Smooth muscle cell (in vitro differentiated cells): Measurements from ENCODE around the gene CAPN12. TPM values are rescaled to one million over a fixed set of nuclear protein-coding genes. Genes with fewer than 3 reads are reported as not detected.

Experiments
- DNase-seq: peaks from one replicate; lab custom pipeline; 2025; ENCODE audit not compliant: unreplicated experiment; lab: John Stamatoyannopoulos, UW
- H2AFZ ChIP-seq: fragments of 200-600 bp; sonication (generic); 2 replicates; pipeline ENCODE4 v1.6.0; 2016; ENCODE audit warnings: antibody characterized with exemption, low read depth, mild to moderate bottlenecking
- H3F3A ChIP-seq: fragments of 200-600 bp; sonication (generic); 2 replicates; pipeline ENCODE4 v1.6.0; 2017; ENCODE audit warnings: antibody characterized with exemption, low read depth
- H3K27ac ChIP-seq: fragments of 200-600 bp; sonication (generic); 2 replicates; pipeline ENCODE4 v1.5.1; 2016; ENCODE audit warnings: low read depth, mild to moderate bottlenecking
- H3K27me3 ChIP-seq: fragments of 200-600 bp; sonication (generic); 2 replicates; pipeline ENCODE4 v1.6.1; 2016; ENCODE audit warnings: low read depth, mild to moderate bottlenecking
- H3K36me3 ChIP-seq: fragments of 200-600 bp; sonication (generic); 2 replicates; pipeline ENCODE4 v1.5.1; 2016; ENCODE audit warnings: low read depth
- H3K4me1 ChIP-seq: fragments of 200-600 bp; sonication (generic); 2 replicates; pipeline ENCODE4 v1.5.1; 2016; ENCODE audit warnings: low read depth
- H3K4me2 ChIP-seq: fragments of 200-600 bp; sonication (generic); 2 replicates; pipeline ENCODE4 v1.6.0; 2016; ENCODE audit warnings: mild to moderate bottlenecking
- H3K4me3 ChIP-seq: fragments of 200-600 bp; sonication (generic); 2 replicates; pipeline ENCODE4 v1.5.1; 2016; ENCODE audit warnings: mild to moderate bottlenecking
- H3K79me2 ChIP-seq: fragments of 200-600 bp; sonication (generic); 2 replicates; pipeline ENCODE4 v1.6.0; 2016; ENCODE audit warnings: low read depth, mild to moderate bottlenecking
- H3K9ac ChIP-seq: fragments of 200-600 bp; sonication (generic); 2 replicates; pipeline ENCODE4 v1.6.0; 2016; ENCODE audit warnings: low read depth
- H3K9me3 ChIP-seq: fragments of 200-600 bp; sonication (generic); replicated peaks from 2 replicates; pipeline ENCODE4 v1.5.1; 2016; ENCODE audit warnings: low read depth
- H4K20me1 ChIP-seq: fragments of 200-600 bp; sonication (generic); 2 replicates; pipeline ENCODE4 v1.6.0; 2016; ENCODE audit warnings: low read depth
- CTCF ChIP-seq: fragments of 200-600 bp; sonication (generic); IDR thresholded peaks from 2 replicates; pipeline ENCODE4 v1.5.1; 2017; ENCODE audit warnings: borderline replicate concordance, mild to moderate bottlenecking, antibody characterized with exemption; ENCODE audit not compliant: insufficient read depth, poor library complexity, severe bottlenecking
- WGBS: methylation state at CpG from one replicate; pipeline ENCODE4 v1.1.7; 2016; ENCODE audit warnings: low lambda C conversion rate; 5-methylcytosine and 5-hydroxymethylcytosine counted together
- polyA plus RNA-seq: library from polyadenylated mRNA; unstranded; fragments of >200 nt; fragmentation: Nextera tagmentation; extraction: Ambion mirVana; gene quantifications from 2 replicates; pipeline ENCODE4 v1.2.1, GENCODE V29; 2016
- total RNA-seq: library from RNA; depleted of rRNA; stranded (reverse); fragments of >200 nt; gene quantifications from 2 replicates; pipeline ENCODE4 v1.2.3, GENCODE V29; 2014

CAPN12 gene
- total and polyA plus RNA-seq, 2 experiments from 2014 or later, result 1.4 to 5.5 TPM

- no peaks in the 10 kb centered on the region for H3K4me1 ChIP-seq
- no peak for TF ChIP-seq CTCF
- H3K9ac ChIP-seq, result no peak overlapping the region
- H3K79me2 ChIP-seq, result no peaks in the 10 kb centered on the region
- H3K36me3 ChIP-seq, result no peaks in the 10 kb centered on the region
- no peak for DNase-seq
- H3F3A ChIP-seq, result no peaks in the 10 kb centered on the region
- H3K4me2 ChIP-seq, result no peak overlapping the region
- H3K9me3 ChIP-seq, result no peaks in the 10 kb centered on the region
- H3K27ac ChIP-seq, result no peak overlapping the region
- no peak overlapping the region for H3K4me3 ChIP-seq
- H2AFZ ChIP-seq, result no peak overlapping the region
- no peaks in the 10 kb centered on the region for H4K20me1 ChIP-seq
- H3K27me3 ChIP-seq, result no peaks in the 10 kb centered on the region
- WGBS, result 95% methylated on average over 15 of the region's 15 CpGs
Measured at GRCh38 chr19:38741670-38742069, 2.6 kb downstream of the CAPN12 start.

DNA sequence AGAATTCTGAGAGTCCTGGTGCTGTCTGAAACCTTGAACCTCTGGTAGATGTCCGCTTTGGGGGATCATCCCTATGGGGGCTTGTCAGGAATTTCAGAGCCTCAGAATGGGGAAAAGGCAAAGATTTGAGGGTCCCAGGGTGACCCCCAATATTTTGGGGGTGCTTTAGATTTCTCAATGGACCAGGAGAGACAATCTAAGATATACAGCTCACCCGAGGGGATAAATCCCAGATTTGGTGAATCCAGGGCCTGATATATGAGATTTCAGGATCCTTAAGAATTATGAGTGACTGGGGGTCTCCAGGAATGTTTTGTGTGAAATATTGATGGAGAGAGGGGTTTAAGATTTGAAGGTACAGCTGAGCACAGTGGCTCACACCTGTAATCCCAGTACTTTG is 3.3 kb downstream of the CAPN12 start:
- Histone ChIP-seq H3K9ac (no peak overlapping the region), H3K79me2 (no peaks in the 10 kb centered on the region), H3K4me1 (no peaks in the 10 kb centered on the region), H3K27me3 (no peaks in the 10 kb centered on the region), H3F3A (no peaks in the 10 kb centered on the region), H3K4me3 (no peak overlapping the region), H2AFZ (no peak overlapping the region), H3K36me3 (no peaks in the 10 kb centered on the region), H3K9me3 (no peaks in the 10 kb centered on the region), H3K27ac (no peak overlapping the region), H4K20me1 (no peaks in the 10 kb centered on the region), H3K4me2 (no peak overlapping the region)
- no peak for TF ChIP-seq CTCF
- WGBS, result 93% methylated on average over 2 of the region's 2 CpGs
- no peak for DNase-seq

- H3K4me1 ChIP-seq, result no peaks in the 10 kb centered on the region
- H2AFZ ChIP-seq, result no peak overlapping the region
- no peak overlapping the region for H3K27ac ChIP-seq
- H3K9ac ChIP-seq, result no peak overlapping the region
- H3K4me3 ChIP-seq, result no peak overlapping the region
- H4K20me1 ChIP-seq, result no peaks in the 10 kb centered on the region
- no peaks in the 10 kb centered on the region for H3K36me3 ChIP-seq
- TF ChIP-seq CTCF, result no peak
- H3F3A ChIP-seq, result peaks cover 2% of the 10 kb centered on the region
- H3K27me3 ChIP-seq, result no peaks in the 10 kb centered on the region
- 95% methylated on average over 9 of the region's 9 CpGs for WGBS
- no peaks in the 10 kb centered on the region for H3K9me3 ChIP-seq
- no peaks in the 10 kb centered on the region for H3K79me2 ChIP-seq
- no peak for DNase-seq
- no peak overlapping the region for H3K4me2 ChIP-seq
Measured at GRCh38 chr19:38740257-38740592, 4.0 kb downstream of the CAPN12 start.

DNA sequence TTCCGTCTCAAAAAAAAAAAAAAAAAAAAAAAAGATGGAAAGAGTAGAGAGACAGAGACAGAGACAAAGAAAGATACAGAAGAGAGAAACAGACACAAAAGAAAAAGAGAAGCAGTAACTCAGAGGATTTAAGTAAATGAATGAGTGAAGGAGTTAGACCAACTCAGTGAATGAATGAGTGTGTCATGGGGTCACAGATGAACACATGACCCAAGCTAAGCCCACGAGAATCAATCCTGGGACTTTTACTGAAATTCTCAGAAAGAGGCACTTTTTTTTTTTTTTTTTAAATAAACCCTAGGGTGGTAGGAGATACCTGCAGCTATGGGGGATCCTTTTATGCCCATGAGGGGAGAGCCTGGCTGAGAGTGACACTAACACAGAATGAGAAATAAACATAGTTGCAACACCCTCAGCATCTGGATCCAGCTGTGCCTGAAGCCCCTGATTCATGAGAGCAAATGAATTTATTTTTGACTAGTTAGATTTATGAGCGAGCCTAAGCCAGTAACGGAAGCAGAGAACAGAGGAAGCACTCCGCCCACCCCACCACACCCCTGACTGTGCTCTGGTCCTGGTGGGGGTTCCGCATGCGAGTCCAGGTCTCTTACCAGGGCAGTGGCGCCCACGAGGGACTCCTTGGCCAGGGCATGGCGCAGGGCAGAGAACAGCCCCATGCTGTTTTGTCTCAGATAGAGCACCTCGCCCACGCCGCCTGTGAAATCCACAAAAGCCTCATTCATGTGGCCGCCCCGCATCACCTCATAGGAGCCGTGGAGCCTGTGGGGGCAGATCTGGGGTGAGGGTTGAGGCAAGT is 4.6 kb downstream of the CAPN12 start:
- WGBS, result 90% methylated on average over 16 of the region's 16 CpGs
- peaks cover 8% of the 10 kb centered on the region for H3F3A ChIP-seq
- H3K4me3 ChIP-seq, result no peak overlapping the region
- H2AFZ ChIP-seq, result no peak overlapping the region
- H3K79me2 ChIP-seq, result no peaks in the 10 kb centered on the region
- H3K27ac ChIP-seq, result no peak overlapping the region
- H3K4me2 ChIP-seq, result no peak overlapping the region
- no peak for DNase-seq
- H3K9ac ChIP-seq, result no peak overlapping the region
- no peaks in the 10 kb centered on the region for H3K9me3 ChIP-seq
- no peaks in the 10 kb centered on the region for H4K20me1 ChIP-seq
- H3K27me3 ChIP-seq, result no peaks in the 10 kb centered on the region
- H3K36me3 ChIP-seq, result no peaks in the 10 kb centered on the region
- no peaks in the 10 kb centered on the region for H3K4me1 ChIP-seq
- no peak for TF ChIP-seq CTCF
